HepG2 (cell line): ENCODE results near the gene CISD3. TPM values are rescaled to one million over a fixed set of nuclear protein-coding genes. Genes with fewer than 3 reads are reported as not detected.

Experiments used
- BCL6 ChIP-seq: IDR thresholded peaks from 2 replicates; pipeline ENCODE4 v1.6.1; 2016; ENCODE audit warnings: missing genetic modification reagents, missing compliant biosample characterization
- EP300 ChIP-seq, 3 experiments: sonication (generic) in 1 of 3; formaldehyde crosslinking in 1 of 3; IDR thresholded peaks; 2 replicates each; pipeline versions ENCODE4 v1.5.1 to v1.6.1; 2011 to 2020; ENCODE audit warnings: low read depth in 2 of 3, low read length in 2 of 3, borderline replicate concordance in 1 of 3, improper control_type of control experiment in 1 of 3, mild to moderate bottlenecking in 1 of 3, missing genetic modification reagents in 1 of 3, moderate library complexity in 1 of 3
- GATAD2A ChIP-seq: IDR thresholded peaks from 2 replicates; pipeline ENCODE4 v1.6.1; 2016
- HOXA3 ChIP-seq: sonication (generic); formaldehyde crosslinking; IDR thresholded peaks from 2 replicates; pipeline ENCODE4 v1.5.0; 2020; ENCODE audit warnings: missing genetic modification reagents
- KDM6A ChIP-seq: IDR thresholded peaks from 2 replicates; pipeline ENCODE4 v1.6.1; 2016; ENCODE audit warnings: low read depth
- MIER2 ChIP-seq: IDR thresholded peaks from 2 replicates; pipeline ENCODE4 v1.6.1; 2016; ENCODE audit warnings: missing biosample characterization, missing genetic modification reagents
- SMAD1 ChIP-seq: sonication (generic); formaldehyde crosslinking; IDR thresholded peaks from 2 replicates; pipeline ENCODE4 v1.4.0; 2020; ENCODE audit warnings: missing genetic modification reagents, low read depth, mild to moderate bottlenecking, borderline replicate concordance
- SOX13 ChIP-seq, 3 experiments: fragments of 450-650 bp in 1 of 3; sonication (generic) in 1 of 3; formaldehyde crosslinking in 1 of 3; IDR thresholded peaks in 2 of 3; conservative IDR thresholded peaks in 1 of 3; 2 replicates each; pipeline versions ENCODE4 v1.5.0 to v1.6.1; 2016 to 2020; ENCODE audit warnings: antibody characterized with exemption in 1 of 3, mild to moderate bottlenecking in 1 of 3, missing compliant biosample characterization in 1 of 3, missing genetic modification reagents in 1 of 3, moderate library complexity in 1 of 3
- polyA plus RNA-seq, 8 experiments: library from polyadenylated mRNA; depleted of rRNA in 3 of 8; stranded (reverse) in 7 of 8; unstranded in 1 of 8; fragments of >200 nt; fragmentation: Illumina TruSeq in 4 of 8; extraction: Trizol in 4 of 8; gene quantifications; 2 replicates each; pipeline versions ENCODE4 v1.2.1 to v1.2.3, GENCODE V29; 2011 to 2016; ENCODE audit warnings: low read depth in 4 of 8, missing spikeins in 1 of 8, mixed read lengths in 1 of 8; ENCODE audit not compliant: insufficient read depth in 1 of 8
- total RNA-seq, 5 experiments: library from RNA; depleted of rRNA; stranded (reverse); fragments of >200 nt; fragmentation: Illumina TruSeq; extraction: Trizol; gene quantifications; 2 replicates each; pipeline ENCODE4 v1.2.3, GENCODE V29; 2016; ENCODE audit warnings: low read depth in 1 of 5
- TF ChIP-seq, protein P1 (sequence below): sonication (generic); formaldehyde crosslinking; IDR thresholded peaks from 2 replicates; pipeline ENCODE4 v1.4.0; 2020; ENCODE audit warnings: mild to moderate bottlenecking, missing genetic modification reagents, borderline replicate concordance
- TF ChIP-seq, protein P2 (sequence below), 2 experiments: sonication (generic) in 1 of 2; formaldehyde crosslinking in 1 of 2; IDR thresholded peaks; 2 replicates each; pipeline versions ENCODE4 v1.4.0 to v1.6.1; 2016 to 2020; ENCODE audit warnings: borderline replicate concordance in 1 of 2, low read depth in 1 of 2, mild to moderate bottlenecking in 1 of 2, missing genetic modification reagents in 1 of 2
- TF ChIP-seq, protein P3 (sequence below): fragments of 450-650 bp; IDR thresholded peaks from 2 replicates; pipeline ENCODE4 v1.6.1; 2017; ENCODE audit warnings: mild to moderate bottlenecking
- TF ChIP-seq, protein P4 (sequence below): sonication (generic); formaldehyde crosslinking; IDR thresholded peaks from 2 replicates; pipeline ENCODE4 v1.4.0; 2020; ENCODE audit warnings: missing genetic modification reagents, borderline replicate concordance

CISD3 gene
- total and polyA plus RNA-seq, 2 of the 13 experiments (the other 11 are each of a cell fraction or from before 2014, with no cell fraction given): 30.0 to 34.1 TPM

DNA sequence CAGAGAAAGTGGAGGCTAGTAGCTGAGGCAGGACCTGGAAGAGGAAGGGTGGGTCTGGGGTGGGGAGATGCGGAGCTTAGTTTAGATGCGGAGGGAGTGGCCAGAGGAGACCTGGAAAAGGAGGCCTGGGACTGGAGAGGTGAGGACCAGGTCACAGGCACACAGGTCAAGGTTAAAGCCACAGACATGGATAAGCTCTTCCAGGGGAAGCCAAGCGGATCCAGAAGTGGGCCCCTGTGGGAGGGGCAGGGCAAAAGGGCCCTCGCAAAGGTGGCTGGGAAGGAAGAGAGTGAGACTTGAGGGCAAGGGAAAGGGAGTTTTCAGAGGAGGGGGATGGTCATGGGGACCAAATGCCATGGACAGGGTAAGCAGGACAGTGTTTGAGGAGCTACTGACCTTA lies 39.0 kb upstream of the CISD3 start (continued):
- TF ChIP-seq, protein P1, sequence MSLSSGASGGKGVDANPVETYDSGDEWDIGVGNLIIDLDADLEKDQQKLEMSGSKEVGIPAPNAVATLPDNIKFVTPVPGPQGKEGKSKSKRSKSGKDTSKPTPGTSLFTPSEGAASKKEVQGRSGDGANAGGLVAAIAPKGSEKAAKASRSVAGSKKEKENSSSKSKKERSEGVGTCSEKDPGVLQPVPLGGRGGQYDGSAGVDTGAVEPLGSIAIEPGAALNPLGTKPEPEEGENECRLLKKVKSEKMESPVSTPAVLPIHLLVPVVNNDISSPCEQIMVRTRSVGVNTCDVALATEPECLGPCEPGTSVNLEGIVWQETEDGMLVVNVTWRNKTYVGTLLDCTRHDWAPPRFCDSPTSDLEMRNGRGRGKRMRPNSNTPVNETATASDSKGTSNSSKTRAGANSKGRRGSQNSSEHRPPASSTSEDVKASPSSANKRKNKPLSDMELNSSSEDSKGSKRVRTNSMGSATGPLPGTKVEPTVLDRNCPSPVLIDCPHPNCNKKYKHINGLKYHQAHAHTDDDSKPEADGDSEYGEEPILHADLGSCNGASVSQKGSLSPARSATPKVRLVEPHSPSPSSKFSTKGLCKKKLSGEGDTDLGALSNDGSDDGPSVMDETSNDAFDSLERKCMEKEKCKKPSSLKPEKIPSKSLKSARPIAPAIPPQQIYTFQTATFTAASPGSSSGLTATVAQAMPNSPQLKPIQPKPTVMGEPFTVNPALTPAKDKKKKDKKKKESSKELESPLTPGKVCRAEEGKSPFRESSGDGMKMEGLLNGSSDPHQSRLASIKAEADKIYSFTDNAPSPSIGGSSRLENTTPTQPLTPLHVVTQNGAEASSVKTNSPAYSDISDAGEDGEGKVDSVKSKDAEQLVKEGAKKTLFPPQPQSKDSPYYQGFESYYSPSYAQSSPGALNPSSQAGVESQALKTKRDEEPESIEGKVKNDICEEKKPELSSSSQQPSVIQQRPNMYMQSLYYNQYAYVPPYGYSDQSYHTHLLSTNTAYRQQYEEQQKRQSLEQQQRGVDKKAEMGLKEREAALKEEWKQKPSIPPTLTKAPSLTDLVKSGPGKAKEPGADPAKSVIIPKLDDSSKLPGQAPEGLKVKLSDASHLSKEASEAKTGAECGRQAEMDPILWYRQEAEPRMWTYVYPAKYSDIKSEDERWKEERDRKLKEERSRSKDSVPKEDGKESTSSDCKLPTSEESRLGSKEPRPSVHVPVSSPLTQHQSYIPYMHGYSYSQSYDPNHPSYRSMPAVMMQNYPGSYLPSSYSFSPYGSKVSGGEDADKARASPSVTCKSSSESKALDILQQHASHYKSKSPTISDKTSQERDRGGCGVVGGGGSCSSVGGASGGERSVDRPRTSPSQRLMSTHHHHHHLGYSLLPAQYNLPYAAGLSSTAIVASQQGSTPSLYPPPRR (CRISPR knock-in tag): peak; percentile 62; the same call in 1 of the 2 replicates
- TF ChIP-seq HOXA3 (CRISPR knock-in tag) (peak; percentile 39; the same call in 1 of the 2 replicates), GATAD2A (CRISPR knock-in tag) (peak; percentile 80), SOX13 (IDR thresholded peaks at IDR 0.05) (no peak), SOX13 (CRISPR knock-in tag; conservative IDR thresholded peaks at IDR 0.05 in 1 of 2, IDR thresholded peaks at IDR 0.05 in 1 of 2) (peak in 1 of 2 experiments; percentile 59; a peak in 2 of 4 replicates), BCL6 (CRISPR knock-in tag) (peak; percentile 85), MIER2 (CRISPR knock-in tag) (no peak), KDM6A (CRISPR knock-in tag) (0 out of 2 replicates have a peak, but pooled peaks have one; percentile 52), EP300 (IDR thresholded peaks at IDR 0.05; ENCODE audit: low read depth in 2 of 2, low read length in 2 of 2) (peak in 1 of 2 experiments; percentile 62; a peak in 1 of 4 replicates), EP300 (CRISPR knock-in tag; IDR thresholded peaks at IDR 0.05; ENCODE audit: borderline replicate concordance) (no peak), SMAD1 (CRISPR knock-in tag) (no peak)
- TF ChIP-seq, protein P2, sequence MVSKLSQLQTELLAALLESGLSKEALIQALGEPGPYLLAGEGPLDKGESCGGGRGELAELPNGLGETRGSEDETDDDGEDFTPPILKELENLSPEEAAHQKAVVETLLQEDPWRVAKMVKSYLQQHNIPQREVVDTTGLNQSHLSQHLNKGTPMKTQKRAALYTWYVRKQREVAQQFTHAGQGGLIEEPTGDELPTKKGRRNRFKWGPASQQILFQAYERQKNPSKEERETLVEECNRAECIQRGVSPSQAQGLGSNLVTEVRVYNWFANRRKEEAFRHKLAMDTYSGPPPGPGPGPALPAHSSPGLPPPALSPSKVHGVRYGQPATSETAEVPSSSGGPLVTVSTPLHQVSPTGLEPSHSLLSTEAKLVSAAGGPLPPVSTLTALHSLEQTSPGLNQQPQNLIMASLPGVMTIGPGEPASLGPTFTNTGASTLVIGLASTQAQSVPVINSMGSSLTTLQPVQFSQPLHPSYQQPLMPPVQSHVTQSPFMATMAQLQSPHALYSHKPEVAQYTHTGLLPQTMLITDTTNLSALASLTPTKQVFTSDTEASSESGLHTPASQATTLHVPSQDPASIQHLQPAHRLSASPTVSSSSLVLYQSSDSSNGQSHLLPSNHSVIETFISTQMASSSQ (IDR thresholded peaks at IDR 0.05; ENCODE audit: low read depth): no peak
- TF ChIP-seq, protein P2 (CRISPR knock-in tag; IDR thresholded peaks at IDR 0.05; ENCODE audit: borderline replicate concordance): peak; percentile 44; the same call in 1 of the 2 replicates
- TF ChIP-seq, protein P3, sequence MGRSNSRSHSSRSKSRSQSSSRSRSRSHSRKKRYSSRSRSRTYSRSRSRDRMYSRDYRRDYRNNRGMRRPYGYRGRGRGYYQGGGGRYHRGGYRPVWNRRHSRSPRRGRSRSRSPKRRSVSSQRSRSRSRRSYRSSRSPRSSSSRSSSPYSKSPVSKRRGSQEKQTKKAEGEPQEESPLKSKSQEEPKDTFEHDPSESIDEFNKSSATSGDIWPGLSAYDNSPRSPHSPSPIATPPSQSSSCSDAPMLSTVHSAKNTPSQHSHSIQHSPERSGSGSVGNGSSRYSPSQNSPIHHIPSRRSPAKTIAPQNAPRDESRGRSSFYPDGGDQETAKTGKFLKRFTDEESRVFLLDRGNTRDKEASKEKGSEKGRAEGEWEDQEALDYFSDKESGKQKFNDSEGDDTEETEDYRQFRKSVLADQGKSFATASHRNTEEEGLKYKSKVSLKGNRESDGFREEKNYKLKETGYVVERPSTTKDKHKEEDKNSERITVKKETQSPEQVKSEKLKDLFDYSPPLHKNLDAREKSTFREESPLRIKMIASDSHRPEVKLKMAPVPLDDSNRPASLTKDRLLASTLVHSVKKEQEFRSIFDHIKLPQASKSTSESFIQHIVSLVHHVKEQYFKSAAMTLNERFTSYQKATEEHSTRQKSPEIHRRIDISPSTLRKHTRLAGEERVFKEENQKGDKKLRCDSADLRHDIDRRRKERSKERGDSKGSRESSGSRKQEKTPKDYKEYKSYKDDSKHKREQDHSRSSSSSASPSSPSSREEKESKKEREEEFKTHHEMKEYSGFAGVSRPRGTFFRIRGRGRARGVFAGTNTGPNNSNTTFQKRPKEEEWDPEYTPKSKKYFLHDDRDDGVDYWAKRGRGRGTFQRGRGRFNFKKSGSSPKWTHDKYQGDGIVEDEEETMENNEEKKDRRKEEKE: no peak
- TF ChIP-seq, protein P4, sequence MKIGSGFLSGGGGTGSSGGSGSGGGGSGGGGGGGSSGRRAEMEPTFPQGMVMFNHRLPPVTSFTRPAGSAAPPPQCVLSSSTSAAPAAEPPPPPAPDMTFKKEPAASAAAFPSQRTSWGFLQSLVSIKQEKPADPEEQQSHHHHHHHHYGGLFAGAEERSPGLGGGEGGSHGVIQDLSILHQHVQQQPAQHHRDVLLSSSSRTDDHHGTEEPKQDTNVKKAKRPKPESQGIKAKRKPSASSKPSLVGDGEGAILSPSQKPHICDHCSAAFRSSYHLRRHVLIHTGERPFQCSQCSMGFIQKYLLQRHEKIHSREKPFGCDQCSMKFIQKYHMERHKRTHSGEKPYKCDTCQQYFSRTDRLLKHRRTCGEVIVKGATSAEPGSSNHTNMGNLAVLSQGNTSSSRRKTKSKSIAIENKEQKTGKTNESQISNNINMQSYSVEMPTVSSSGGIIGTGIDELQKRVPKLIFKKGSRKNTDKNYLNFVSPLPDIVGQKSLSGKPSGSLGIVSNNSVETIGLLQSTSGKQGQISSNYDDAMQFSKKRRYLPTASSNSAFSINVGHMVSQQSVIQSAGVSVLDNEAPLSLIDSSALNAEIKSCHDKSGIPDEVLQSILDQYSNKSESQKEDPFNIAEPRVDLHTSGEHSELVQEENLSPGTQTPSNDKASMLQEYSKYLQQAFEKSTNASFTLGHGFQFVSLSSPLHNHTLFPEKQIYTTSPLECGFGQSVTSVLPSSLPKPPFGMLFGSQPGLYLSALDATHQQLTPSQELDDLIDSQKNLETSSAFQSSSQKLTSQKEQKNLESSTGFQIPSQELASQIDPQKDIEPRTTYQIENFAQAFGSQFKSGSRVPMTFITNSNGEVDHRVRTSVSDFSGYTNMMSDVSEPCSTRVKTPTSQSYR (CRISPR knock-in tag): peak; percentile 71; the same call in 1 of the 2 replicates
